ENCODE results near the gene PET100. TPM values are rescaled to one million over a fixed set of nuclear protein-coding genes. Genes with fewer than 3 reads are reported as not detected.

The PET100 gene
- total and polyA plus RNA-seq, 2 experiments from 2014 or later = 8.6 to 636 TPM

DNA sequence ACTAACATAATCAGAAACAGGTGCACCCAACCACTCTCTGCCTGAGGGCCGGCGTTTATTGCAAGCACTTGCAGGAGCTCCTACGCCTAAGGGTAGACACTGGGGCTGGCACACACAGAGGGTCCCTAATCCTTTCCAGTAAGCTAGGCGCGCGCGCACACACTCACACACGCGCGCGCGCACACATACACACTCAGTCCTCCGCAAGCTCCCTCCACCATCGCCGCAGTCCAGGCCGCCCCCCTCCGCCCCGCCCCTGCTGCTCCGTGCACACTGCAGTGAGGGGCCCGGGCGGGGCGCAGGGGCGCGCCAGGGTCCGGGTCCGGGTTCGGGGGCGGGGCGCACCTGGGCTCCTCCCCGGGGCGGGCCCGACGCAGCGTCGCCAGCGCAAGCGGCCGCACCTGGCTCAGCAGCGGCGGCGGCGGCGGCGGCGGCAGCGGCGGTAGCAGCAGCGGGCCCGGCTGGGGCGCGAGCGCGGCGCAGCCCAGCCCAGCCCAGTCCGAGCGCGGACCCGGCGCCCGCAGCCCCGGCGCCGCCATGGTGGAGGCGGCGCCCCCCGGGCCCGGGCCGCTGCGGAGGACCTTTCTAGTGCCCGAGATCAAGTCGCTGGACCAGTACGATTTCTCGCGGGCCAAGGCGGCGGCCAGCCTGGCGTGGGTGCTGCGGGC lies 34.0 kb upstream of the PET100 start, which contains the start of gene CAMSAP3:
CAMSAP3 (plus strand) TSS at position 398 of the 668 bp plus-strand sequence; CDS start at position 538, 140 bp downstream.
- Mint-ChIP-seq H3K4me3 (peak within 1 kb of the TSS; percentile 76), H3K36me3 (ENCODE audit: low read depth) (peaks cover 9% of the 10 kb centered on the region; the same call in 2 of the 3 replicates), H3K9me3 (no peaks in the 10 kb centered on the region), H3K4me1 (peaks cover 16% of the 10 kb centered on the region), H3K27me3 (ENCODE audit: insufficient read depth, low read depth, poor library complexity) (peaks cover 12% of the 10 kb centered on the region), H3K27ac (no peak within 1 kb of the TSS)
- Histone ChIP-seq H3K4me1 (ENCODE audit: insufficient read depth) (peaks cover 9% of the 10 kb centered on the region), H3K27ac (ENCODE audit: low read depth) (no peak within 1 kb of the TSS), H3K9me2 (ENCODE audit: insufficient read depth) (no peaks in the 10 kb centered on the region), H3K36me3 (ENCODE audit: insufficient read depth) (no peaks in the 10 kb centered on the region), H3K4me2 (peak within 1 kb of the TSS; percentile 96), H4K20me1 (replicated peaks; ENCODE audit: insufficient read depth) (peaks cover 15% of the 10 kb centered on the region; the same call in 1 of the 2 replicates), H2AFZ (peak within 1 kb of the TSS; percentile 93), H3K79me2 (replicated peaks; ENCODE audit: insufficient read depth) (peaks cover 17% of the 10 kb centered on the region), H3K4me3 (peak within 1 kb of the TSS; percentile 87), H3K27me3 (ENCODE audit: insufficient read depth) (peaks cover 6% of the 10 kb centered on the region; the same call in 1 of the 2 replicates), H3F3A (replicated peaks; ENCODE audit: low read depth) (0 out of 2 replicates have a peak, but pooled peaks cover 2% of the 10 kb centered on the region)
- peak; percentile 89 for DNase-seq (ENCODE audit: low spot score)
- TF ChIP-seq EZH2 (IDR thresholded peaks at IDR 0.05; ENCODE audit: low read depth, unreplicated experiment) (no peak), POLR2AphosphoS5 (IDR thresholded peaks at IDR 0.05; ENCODE audit: low read depth) (0 out of 2 replicates have a peak, but pooled peaks have one; percentile 40), NANOG (IDR thresholded peaks at IDR 0.05; ENCODE audit: borderline replicate concordance) (no peak), CREB1 (CRISPR knock-in tag; IDR thresholded peaks at IDR 0.05; ENCODE audit: low read depth) (peak; percentile 47; the same call in 1 of the 2 replicates)
- peak; percentile 93 for ATAC-seq

DNA sequence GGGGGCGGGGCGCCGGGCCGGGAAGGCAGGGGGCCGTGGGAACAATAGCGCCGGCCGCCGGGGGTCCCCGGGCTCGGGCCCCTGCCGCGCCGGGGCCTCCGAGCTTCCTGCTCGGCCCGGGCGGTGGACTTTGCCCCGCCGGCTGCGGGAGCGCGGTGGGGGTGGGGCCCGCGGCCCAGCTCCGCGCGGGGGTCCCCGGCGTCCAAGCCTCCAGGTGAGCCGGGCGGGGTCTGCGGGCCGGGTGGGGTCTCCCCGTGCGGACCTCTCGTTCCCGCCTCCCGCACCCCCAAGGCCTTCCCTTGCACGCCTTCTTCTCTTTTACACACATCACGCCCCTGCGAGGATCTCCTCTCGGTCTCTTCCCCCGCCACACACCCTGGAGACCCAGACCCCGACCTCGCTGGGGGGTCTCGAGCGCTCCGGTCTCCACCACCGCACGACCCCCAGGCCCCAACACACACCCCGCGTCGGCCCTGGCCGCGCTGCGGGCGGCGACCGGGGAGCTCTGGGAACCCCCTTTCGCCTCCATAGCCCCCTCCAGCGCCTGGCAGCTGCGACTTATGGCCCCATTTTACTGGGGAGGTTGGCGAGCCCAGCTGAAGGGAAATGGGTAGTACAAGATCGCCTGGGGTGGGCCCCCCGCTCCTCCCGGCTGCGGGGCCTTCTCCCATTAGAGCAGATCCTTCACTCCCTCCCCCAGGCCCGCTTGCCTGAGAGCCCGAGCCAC lies 33.2 kb upstream of the PET100 start:
- H3K9me2 ChIP-seq (ENCODE audit: insufficient read depth) = no peaks in the 10 kb centered on the region
- no peak overlapping the region for H3K27ac Mint-ChIP-seq
- peaks cover 15% of the 10 kb centered on the region for H4K20me1 ChIP-seq (replicated peaks; ENCODE audit: insufficient read depth)
- peaks cover 9% of the 10 kb centered on the region for H3K4me1 ChIP-seq (ENCODE audit: insufficient read depth)
- H3K27me3 Mint-ChIP-seq (ENCODE audit: insufficient read depth, low read depth, poor library complexity) = peaks cover 12% of the 10 kb centered on the region
- H3K4me3 ChIP-seq = peak overlapping the region; percentile 87
- peaks cover 16% of the 10 kb centered on the region for H3K4me1 Mint-ChIP-seq
- H3K27ac ChIP-seq (ENCODE audit: low read depth) = no peak overlapping the region
- H3K4me2 ChIP-seq = peak overlapping the region; percentile 96
- H3K36me3 ChIP-seq (ENCODE audit: insufficient read depth) = no peaks in the 10 kb centered on the region
- H3F3A ChIP-seq (replicated peaks; ENCODE audit: low read depth) = 0 out of 2 replicates have a peak, but pooled peaks cover 2% of the 10 kb centered on the region
- peaks cover 24% of the 10 kb centered on the region for H3K79me2 ChIP-seq (replicated peaks; ENCODE audit: insufficient read depth)
- no peaks in the 10 kb centered on the region for H3K9me3 Mint-ChIP-seq
- DNase-seq (ENCODE audit: low spot score) (peak; percentile 48), ATAC-seq (peak; percentile 26)
- peaks cover 6% of the 10 kb centered on the region; the same call in 1 of the 2 replicates for H3K27me3 ChIP-seq (ENCODE audit: insufficient read depth)
- H2AFZ ChIP-seq = peak overlapping the region; percentile 69; the same call in 1 of the 2 replicates
- peak overlapping the region; percentile 76 for H3K4me3 Mint-ChIP-seq
- peaks cover 9% of the 10 kb centered on the region; the same call in 2 of the 3 replicates for H3K36me3 Mint-ChIP-seq (ENCODE audit: low read depth)
- no peak for TF ChIP-seq EZH2phosphoT487 (IDR thresholded peaks at IDR 0.05; ENCODE audit: unreplicated experiment)
- no peak for TF ChIP-seq STAT1 (IDR thresholded peaks at IDR 0.05; ENCODE audit: unreplicated experiment)
- no peak for TF ChIP-seq JUNB (IDR thresholded peaks at IDR 0.05; ENCODE audit: unreplicated experiment)
- TF ChIP-seq ZNF114 (CRISPR knock-in tag; IDR thresholded peaks at IDR 0.05) = no peak
- TF ChIP-seq POLR2AphosphoS5 (IDR thresholded peaks at IDR 0.05; ENCODE audit: low read depth) = no peak
- no peak for TF ChIP-seq ETS1 (IDR thresholded peaks at IDR 0.05)
- TF ChIP-seq, protein P1, sequence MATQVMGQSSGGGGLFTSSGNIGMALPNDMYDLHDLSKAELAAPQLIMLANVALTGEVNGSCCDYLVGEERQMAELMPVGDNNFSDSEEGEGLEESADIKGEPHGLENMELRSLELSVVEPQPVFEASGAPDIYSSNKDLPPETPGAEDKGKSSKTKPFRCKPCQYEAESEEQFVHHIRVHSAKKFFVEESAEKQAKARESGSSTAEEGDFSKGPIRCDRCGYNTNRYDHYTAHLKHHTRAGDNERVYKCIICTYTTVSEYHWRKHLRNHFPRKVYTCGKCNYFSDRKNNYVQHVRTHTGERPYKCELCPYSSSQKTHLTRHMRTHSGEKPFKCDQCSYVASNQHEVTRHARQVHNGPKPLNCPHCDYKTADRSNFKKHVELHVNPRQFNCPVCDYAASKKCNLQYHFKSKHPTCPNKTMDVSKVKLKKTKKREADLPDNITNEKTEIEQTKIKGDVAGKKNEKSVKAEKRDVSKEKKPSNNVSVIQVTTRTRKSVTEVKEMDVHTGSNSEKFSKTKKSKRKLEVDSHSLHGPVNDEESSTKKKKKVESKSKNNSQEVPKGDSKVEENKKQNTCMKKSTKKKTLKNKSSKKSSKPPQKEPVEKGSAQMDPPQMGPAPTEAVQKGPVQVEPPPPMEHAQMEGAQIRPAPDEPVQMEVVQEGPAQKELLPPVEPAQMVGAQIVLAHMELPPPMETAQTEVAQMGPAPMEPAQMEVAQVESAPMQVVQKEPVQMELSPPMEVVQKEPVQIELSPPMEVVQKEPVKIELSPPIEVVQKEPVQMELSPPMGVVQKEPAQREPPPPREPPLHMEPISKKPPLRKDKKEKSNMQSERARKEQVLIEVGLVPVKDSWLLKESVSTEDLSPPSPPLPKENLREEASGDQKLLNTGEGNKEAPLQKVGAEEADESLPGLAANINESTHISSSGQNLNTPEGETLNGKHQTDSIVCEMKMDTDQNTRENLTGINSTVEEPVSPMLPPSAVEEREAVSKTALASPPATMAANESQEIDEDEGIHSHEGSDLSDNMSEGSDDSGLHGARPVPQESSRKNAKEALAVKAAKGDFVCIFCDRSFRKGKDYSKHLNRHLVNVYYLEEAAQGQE (IDR thresholded peaks at IDR 0.05; ENCODE audit: unreplicated experiment) = no peak
- TF ChIP-seq, protein P2, sequence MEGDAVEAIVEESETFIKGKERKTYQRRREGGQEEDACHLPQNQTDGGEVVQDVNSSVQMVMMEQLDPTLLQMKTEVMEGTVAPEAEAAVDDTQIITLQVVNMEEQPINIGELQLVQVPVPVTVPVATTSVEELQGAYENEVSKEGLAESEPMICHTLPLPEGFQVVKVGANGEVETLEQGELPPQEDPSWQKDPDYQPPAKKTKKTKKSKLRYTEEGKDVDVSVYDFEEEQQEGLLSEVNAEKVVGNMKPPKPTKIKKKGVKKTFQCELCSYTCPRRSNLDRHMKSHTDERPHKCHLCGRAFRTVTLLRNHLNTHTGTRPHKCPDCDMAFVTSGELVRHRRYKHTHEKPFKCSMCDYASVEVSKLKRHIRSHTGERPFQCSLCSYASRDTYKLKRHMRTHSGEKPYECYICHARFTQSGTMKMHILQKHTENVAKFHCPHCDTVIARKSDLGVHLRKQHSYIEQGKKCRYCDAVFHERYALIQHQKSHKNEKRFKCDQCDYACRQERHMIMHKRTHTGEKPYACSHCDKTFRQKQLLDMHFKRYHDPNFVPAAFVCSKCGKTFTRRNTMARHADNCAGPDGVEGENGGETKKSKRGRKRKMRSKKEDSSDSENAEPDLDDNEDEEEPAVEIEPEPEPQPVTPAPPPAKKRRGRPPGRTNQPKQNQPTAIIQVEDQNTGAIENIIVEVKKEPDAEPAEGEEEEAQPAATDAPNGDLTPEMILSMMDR (conservative IDR thresholded peaks at IDR 0.05; ENCODE audit: low read depth in 2 of 2) = no peak; a peak in 1 of 4 replicates
